A673 (cell line): ENCODE results near the gene CDHR1. TPM values are rescaled to one million over a fixed set of nuclear protein-coding genes. Genes with fewer than 3 reads are reported as not detected.
"Not testable (repeated sequence)": the region's sequence is repeated elsewhere in the genome, so short reads cannot be mapped to it uniquely, and the experiment has no call there.

ENCODE experiments used
- BruUV-seq: library from RNA; stranded (reverse); fragments of 400-500 nt; replicated peaks from 2 replicates; lab custom pipeline; 2021; lab: Mats Ljungman, UMichigan
- CTCF ChIA-PET: fragments of 300-600 bp; sonication (Branson Sonifier 250); formaldehyde crosslinking; loops from one replicate; lab custom pipeline; 2022; ENCODE audit warnings: antibody characterized with exemption; lab: Charles Lee
- POLR2A ChIA-PET: fragments of 300-600 bp; sonication (Branson Sonifier 250); formaldehyde crosslinking; loops from one replicate; lab custom pipeline; 2022; ENCODE audit warnings: antibody characterized with exemption; ENCODE audit not compliant: low non-redundant PET; lab: Charles Lee
- DNase-seq: peaks from one replicate; pipeline ENCODE4 v3.0.0-alpha.2; 2015; ENCODE audit warnings: low spot score
- H3K27ac ChIP-seq: fragments of 200-600 bp; sonication (generic); 2 replicates; pipeline ENCODE4 v1.5.1; 2016; ENCODE audit warnings: mixed run types, low read depth, mild to moderate bottlenecking, mixed read lengths, antibody characterized with exemption, low read length; ENCODE audit not compliant: poor library complexity, severe bottlenecking
- H3K27me3 ChIP-seq: fragments of 200-600 bp; sonication (generic); replicated peaks from 2 replicates; pipeline ENCODE4 v1.6.1; 2017; ENCODE audit warnings: mixed run types, low read depth, mild to moderate bottlenecking, mixed read lengths, antibody characterized with exemption, low read length; ENCODE audit not compliant: insufficient read depth, poor library complexity
- H3K36me3 ChIP-seq: fragments of 200-600 bp; sonication (generic); 2 replicates; pipeline ENCODE4 v1.6.1; 2016; ENCODE audit warnings: mixed run types, mild to moderate bottlenecking, mixed read lengths, antibody characterized with exemption, low read length; ENCODE audit not compliant: insufficient read depth, poor library complexity, severe bottlenecking
- H3K4me1 ChIP-seq: fragments of 200-600 bp; sonication (generic); 2 replicates; pipeline ENCODE4 v1.6.1; 2017; ENCODE audit warnings: mixed run types, mild to moderate bottlenecking, mixed read lengths, antibody characterized with exemption, low read length; ENCODE audit not compliant: insufficient read depth, poor library complexity, severe bottlenecking
- H3K4me3 ChIP-seq: fragments of 200-600 bp; sonication (generic); 2 replicates; pipeline ENCODE4 v1.5.1; 2016; ENCODE audit warnings: low read depth, mixed run types, mild to moderate bottlenecking, mixed read lengths, low read length; ENCODE audit not compliant: poor library complexity, severe bottlenecking
- H3K9me3 ChIP-seq: fragments of 200-600 bp; sonication (generic); 2 replicates; pipeline ENCODE4 v1.6.1; 2016; ENCODE audit warnings: mixed run types, low read depth, mild to moderate bottlenecking, mixed read lengths, antibody characterized with exemption, low read length; ENCODE audit not compliant: poor library complexity, severe bottlenecking
- EZH2 ChIP-seq: fragments of 200-600 bp; sonication (generic); IDR thresholded peaks from 2 replicates; pipeline ENCODE4 v1.6.1; 2017; ENCODE audit warnings: borderline replicate concordance, low read depth, mild to moderate bottlenecking, mixed read lengths, antibody characterized with exemption, low read length; ENCODE audit not compliant: poor library complexity, severe bottlenecking
- intact Hi-C: fragments of 100-400 bp; cut with micrococcal nuclease; formaldehyde crosslinking; loops from one replicate; pipeline ENCODE4 v1.10.0; 2022; ENCODE audit not compliant: unreplicated experiment
- total RNA-seq: library from RNA; stranded (reverse); gene quantifications from 2 replicates; pipeline ENCODE4 v1.2.3, GENCODE V29; 2021
- TF ChIP-seq, protein P1 (sequence below): fragments of 300-800, 200-600 bp; sonication (generic); conservative IDR thresholded peaks from 2 replicates; pipeline ENCODE4 v1.5.1; 2017; ENCODE audit warnings: low read depth, mild to moderate bottlenecking, antibody characterized with exemption, low read length, moderate library complexity, mixed read lengths

Gene CDHR1
- total RNA-seq, 1 experiment from 2014 or later = not detected

DNA sequence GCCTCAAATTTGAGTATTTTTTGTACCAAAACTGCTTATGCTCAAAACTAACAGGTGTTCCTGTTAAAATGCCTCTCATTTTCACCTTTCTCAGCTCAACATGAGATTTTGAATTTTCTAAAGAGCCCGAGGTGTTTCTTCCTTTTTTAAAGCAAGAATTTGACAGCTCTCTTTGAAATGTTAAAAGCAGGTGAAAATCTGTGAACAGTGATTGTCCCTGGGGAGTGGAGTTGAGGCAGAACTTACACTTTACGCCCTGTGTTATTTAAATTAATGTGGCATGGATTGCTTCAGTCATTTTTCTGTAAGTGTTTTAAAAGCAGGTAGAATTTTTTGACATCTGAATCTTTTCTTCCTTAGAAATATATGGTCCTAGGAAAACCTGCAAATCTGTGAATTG, 29.9 kb upstream of the CDHR1 start:
- TF ChIP-seq, protein P1, sequence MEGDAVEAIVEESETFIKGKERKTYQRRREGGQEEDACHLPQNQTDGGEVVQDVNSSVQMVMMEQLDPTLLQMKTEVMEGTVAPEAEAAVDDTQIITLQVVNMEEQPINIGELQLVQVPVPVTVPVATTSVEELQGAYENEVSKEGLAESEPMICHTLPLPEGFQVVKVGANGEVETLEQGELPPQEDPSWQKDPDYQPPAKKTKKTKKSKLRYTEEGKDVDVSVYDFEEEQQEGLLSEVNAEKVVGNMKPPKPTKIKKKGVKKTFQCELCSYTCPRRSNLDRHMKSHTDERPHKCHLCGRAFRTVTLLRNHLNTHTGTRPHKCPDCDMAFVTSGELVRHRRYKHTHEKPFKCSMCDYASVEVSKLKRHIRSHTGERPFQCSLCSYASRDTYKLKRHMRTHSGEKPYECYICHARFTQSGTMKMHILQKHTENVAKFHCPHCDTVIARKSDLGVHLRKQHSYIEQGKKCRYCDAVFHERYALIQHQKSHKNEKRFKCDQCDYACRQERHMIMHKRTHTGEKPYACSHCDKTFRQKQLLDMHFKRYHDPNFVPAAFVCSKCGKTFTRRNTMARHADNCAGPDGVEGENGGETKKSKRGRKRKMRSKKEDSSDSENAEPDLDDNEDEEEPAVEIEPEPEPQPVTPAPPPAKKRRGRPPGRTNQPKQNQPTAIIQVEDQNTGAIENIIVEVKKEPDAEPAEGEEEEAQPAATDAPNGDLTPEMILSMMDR = no peak
- TF ChIP-seq EZH2 = no peak
- H3K4me3 ChIP-seq = no peak overlapping the region
- POLR2A ChIA-PET = no interaction called here

DNA sequence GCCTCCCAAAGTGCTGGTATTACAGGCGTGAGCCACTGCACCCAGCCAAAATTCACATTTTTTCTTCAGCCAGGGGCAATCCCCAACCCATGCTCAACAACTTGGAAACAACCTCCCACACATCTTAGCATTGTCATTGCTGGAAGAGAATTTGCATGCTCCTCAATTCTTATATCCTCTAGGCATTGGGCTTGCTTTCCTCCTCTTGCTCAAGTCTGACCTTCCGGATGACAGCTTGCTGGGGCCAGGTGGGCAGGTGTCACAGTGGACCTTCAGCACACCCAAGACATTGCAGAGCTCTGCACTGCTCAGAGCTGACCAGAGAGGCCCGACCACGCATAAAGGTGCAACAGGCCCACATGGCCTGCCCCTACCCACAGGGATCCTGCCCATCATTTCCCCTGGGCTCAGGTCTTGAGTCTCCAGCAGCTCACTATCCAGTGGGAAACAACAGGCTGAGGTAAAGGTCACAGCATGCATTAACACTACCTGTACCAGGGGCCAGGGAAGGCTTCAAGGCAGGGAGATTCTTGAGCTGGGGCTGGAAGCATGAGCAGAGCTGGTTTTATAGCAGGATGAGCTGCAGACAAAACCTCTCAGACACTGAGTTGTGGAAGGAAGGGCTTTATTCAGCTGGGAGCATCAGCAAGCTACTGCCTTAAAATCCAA, 27.6 kb upstream of the CDHR1 start:
- Histone ChIP-seq H3K4me1 (no peaks in the 10 kb centered on the region), H3K27ac (no peak overlapping the region), H3K4me3 (no peak overlapping the region), H3K9me3 (no peaks in the 10 kb centered on the region), H3K36me3 (no peaks in the 10 kb centered on the region), H3K27me3 (peaks cover 14% of the 10 kb centered on the region)
- ChIA-PET POLR2A (no interaction called here), CTCF (no interaction called here)
- BruUV-seq = no TSS peak
- intact Hi-C loops = no loop called here
- no peak for DNase-seq
- TF ChIP-seq, protein P1 = no peak

More for the DNA sequence above, 29.9 kb upstream of the CDHR1 start:
- CTCF ChIA-PET = no interaction called here
- H3K27me3 ChIP-seq = peaks cover 17% of the 10 kb centered on the region
- H3K9me3 ChIP-seq = no peaks in the 10 kb centered on the region
- intact Hi-C loops = no loop called here
- H3K4me1 ChIP-seq = no peaks in the 10 kb centered on the region
- BruUV-seq = no TSS peak
- H3K27ac ChIP-seq = no peak overlapping the region
- no peak for DNase-seq
- H3K36me3 ChIP-seq = no peaks in the 10 kb centered on the region

DNA sequence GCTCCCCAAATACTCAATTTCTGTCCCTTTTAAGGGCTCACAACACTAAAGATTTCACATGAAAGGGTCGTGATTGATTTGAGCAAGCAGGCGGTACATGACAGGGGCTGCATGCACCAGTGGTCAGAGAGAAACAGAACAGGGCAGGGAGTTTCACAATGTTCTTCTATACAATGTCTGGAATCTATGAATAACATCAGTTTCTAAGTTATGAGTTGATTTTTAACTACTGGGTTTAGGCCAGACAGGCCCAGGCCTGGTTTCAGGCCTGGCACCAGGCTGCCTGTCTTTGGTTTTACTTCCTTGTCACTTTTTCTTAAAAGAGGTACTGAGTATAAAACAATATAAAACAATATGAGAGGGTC, 27.1 kb upstream of the CDHR1 start:
- POLR2A ChIA-PET, H3K4me1 ChIP-seq, CTCF ChIA-PET, BruUV-seq, H3K9me3 ChIP-seq, H3K27ac ChIP-seq, H3K4me3 ChIP-seq, intact Hi-C loops, DNase-seq, H3K36me3 ChIP-seq: not testable (repeated sequence)
- peaks cover 14% of the 10 kb centered on the region for H3K27me3 ChIP-seq

DNA sequence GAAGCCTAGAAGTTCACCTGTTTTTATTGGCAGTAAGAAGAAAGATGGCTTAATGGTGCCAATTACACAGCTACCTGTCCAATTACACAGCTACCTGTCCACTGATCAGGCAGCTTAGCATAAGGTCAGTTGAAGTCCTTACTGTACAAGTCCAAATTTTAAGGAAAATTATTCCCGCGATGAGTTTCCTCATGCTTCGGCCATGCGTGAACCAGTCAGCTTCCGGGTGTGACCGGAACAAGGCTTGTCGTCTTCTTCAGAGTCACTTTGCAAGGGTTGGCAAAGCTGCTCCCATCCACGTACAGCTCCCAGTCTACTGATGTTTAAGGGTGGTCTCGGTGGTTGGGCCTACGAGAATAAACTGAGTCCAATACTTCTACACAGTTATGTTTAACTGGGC, 26.0 kb upstream of the CDHR1 start:
- H3K27me3 ChIP-seq = peaks cover 14% of the 10 kb centered on the region
- H3K4me1 ChIP-seq, intact Hi-C loops, H3K4me3 ChIP-seq, H3K9me3 ChIP-seq, BruUV-seq, DNase-seq, H3K27ac ChIP-seq, POLR2A ChIA-PET, H3K36me3 ChIP-seq, CTCF ChIA-PET: not testable (repeated sequence)

DNA sequence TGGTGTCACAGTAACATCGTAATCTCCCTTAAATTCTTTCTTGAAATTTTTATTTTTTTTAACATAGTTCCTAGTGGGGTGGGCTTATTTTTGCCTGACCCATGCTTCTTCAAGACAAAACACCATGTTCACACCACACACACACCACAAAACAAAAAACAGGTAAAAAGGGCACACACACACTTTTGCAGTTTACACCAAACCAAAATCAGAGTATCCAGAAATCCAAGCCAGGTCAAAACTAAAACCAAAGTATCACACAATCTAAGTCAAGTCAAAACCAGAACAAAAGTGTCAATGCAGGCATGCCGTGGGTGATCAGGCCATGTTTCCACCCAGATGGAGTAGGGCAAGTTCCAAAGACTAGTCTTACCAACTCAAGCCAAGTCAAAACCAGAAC, 23.1 kb upstream of the CDHR1 start:
- DNase-seq, H3K27me3 ChIP-seq, BruUV-seq, POLR2A ChIA-PET, CTCF ChIA-PET, H3K27ac ChIP-seq, H3K9me3 ChIP-seq, H3K36me3 ChIP-seq, intact Hi-C loops, H3K4me1 ChIP-seq, H3K4me3 ChIP-seq: not testable (repeated sequence)

DNA sequence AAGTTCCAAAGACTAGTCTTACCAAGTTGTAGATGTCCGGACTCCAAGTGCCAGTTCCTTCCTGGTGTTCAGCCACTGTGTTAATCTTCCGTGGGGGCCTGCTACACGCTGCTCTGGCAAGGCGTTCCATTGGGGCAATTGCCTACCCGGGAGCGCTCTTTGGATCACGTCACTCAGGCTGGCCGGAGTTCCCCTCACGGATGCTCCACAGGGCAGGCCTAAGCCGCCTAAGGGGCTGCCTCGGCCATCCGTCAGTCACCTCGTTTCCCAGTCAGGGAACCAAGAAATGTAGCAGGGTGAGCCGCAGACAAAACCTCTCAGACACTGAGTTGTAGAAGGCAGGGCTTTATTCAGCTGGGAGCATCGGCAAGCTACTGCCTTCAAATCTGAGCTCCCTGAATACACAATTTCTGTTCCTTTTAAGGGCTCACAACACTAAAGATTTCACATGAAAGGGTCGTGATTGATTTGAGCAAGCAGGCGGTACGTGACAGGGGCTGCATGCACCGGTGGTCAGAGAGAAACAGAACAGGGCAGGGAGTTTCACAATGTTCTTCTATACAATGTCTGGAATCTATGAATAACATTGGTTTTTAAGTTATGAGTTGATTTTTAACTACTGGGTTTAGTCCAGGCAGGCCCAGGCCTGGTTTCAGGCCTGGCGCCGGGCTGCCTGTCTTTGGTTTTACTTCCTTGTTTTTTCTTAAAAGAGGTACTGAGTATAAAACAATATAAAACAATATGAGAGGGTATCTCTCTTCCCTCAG, 22.5 kb upstream of the CDHR1 start:
- H3K4me1 ChIP-seq, H3K27me3 ChIP-seq, H3K4me3 ChIP-seq, CTCF ChIA-PET, POLR2A ChIA-PET, H3K9me3 ChIP-seq, BruUV-seq, DNase-seq, intact Hi-C loops, H3K27ac ChIP-seq, H3K36me3 ChIP-seq: not testable (repeated sequence)
